ENCODE data around the gene SORCS3.

SORCS3 gene

DNA sequence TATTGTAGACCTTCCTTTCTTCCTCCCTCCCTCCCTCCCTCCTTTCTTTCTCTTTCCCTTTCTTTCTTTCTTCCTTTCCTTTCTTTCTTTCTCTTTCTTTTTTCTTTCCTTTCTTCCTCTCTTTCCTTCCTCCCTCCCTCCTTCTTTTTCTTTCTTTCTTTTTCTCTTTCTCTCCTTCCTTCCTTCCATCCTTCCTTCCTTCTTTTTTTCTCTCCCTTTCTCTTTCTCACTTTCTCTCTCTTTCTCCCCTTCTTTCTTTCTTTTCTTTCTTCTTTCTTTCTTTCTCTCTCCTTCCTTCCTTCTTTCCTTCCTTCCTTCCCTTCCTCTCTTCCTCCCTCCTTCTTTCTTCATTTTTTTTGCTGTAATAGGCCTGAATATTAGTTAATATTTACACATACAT lies 638.0 kb downstream of the SORCS3 start:
- no peak overlapping the region for H3K4me3 ChIP-seq (ENCODE audit: low read depth in 1 of 2, low read length in 2 of 2)

DNA sequence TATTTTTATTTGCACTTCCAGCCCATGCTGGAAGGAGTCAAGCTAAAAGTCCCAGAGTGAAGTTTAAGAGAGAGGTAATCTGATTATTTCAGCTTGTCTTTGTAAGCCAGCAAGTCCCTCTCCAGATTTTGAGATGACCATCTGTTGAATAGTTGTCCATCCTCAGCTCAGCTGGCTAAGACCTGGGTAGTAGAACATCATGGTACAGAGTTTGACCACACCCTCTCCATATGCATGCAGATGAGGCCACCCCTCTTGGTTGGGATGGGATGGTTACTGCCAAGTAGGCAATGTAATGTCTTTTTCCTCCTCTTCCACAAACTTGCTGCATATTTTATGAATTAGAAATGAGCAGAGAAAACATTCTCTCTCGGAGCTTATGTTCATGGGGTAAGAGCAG lies 639.8 kb downstream of the SORCS3 start:
- Histone ChIP-seq H3K27me3 (ENCODE audit: control insufficient read depth in 1 of 2, insufficient read depth in 2 of 2, low read length in 2 of 2) (no peaks in the 10 kb centered on the region), H3K4me1 (ENCODE audit: insufficient read depth, low read length) (peaks cover 13% of the 10 kb centered on the region), H3K4me3 (ENCODE audit: low read depth in 1 of 2, low read length in 2 of 2) (no peak overlapping the region), H3K9ac (ENCODE audit: low read length) (no peak overlapping the region), H3K9me3 (ENCODE audit: low read length) (no peaks in the 10 kb centered on the region), H3K27ac (ENCODE audit: low read depth, low read length) (no peak overlapping the region), H3K36me3 (ENCODE audit: insufficient read depth, low read length) (no peaks in the 10 kb centered on the region)

More for the DNA sequence above, 638.0 kb downstream of the SORCS3 start:
- Histone ChIP-seq H3K9ac (ENCODE audit: low read length) (no peak overlapping the region), H3K9me3 (ENCODE audit: low read length) (no peaks in the 10 kb centered on the region), H3K27ac (ENCODE audit: low read depth, low read length) (no peak overlapping the region), H3K4me1 (ENCODE audit: insufficient read depth, low read length) (peaks cover 4% of the 10 kb centered on the region), H3K27me3 (ENCODE audit: control insufficient read depth in 1 of 2, insufficient read depth in 2 of 2, low read length in 2 of 2) (no peaks in the 10 kb centered on the region), H3K36me3 (ENCODE audit: insufficient read depth, low read length) (no peaks in the 10 kb centered on the region)

DNA sequence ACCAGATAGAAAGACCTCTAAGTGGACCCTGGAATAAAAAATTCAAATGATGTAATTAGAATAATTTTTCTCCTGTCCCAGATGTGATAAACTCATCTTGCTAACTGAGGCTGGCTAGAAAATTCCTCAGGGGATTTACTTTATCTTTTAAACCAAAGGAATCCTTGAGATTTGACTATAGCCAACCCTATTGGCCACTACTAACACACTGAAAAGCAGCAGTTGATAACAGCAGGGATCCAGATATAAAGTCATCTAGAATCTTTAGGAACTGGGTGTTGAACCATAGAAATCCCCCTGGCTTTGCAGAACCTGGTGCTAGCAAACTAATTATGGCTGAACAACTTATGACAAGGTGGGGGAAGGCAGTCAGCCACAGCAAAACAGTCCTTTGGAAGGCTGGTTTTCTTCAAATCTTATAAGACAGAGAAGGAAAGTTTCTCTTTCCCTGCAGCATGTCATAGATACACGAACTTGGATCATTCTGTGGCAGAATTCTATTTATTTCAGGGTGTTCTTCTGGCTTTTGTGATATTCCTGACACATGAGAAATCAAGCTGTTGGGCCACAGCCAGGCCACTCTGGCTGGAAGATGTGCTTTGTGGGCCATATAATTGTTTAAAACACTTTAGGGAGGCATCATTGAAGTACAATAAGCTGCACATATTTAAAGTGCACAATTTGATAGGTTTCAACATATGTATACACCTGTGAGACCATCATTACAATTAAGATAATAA lies 643.6 kb downstream of the SORCS3 start:
- Histone ChIP-seq H3K9ac (ENCODE audit: low read length) (no peak overlapping the region), H3K36me3 (ENCODE audit: insufficient read depth, low read length) (no peaks in the 10 kb centered on the region), H3K9me3 (ENCODE audit: low read length) (no peaks in the 10 kb centered on the region), H3K4me3 (ENCODE audit: low read depth in 1 of 2, low read length in 2 of 2) (no peak overlapping the region), H3K4me1 (ENCODE audit: insufficient read depth, low read length) (peaks cover 13% of the 10 kb centered on the region), H3K27me3 (ENCODE audit: control insufficient read depth in 1 of 2, insufficient read depth in 2 of 2, low read length in 2 of 2) (no peaks in the 10 kb centered on the region), H3K27ac (ENCODE audit: low read depth, low read length) (no peak overlapping the region)

DNA sequence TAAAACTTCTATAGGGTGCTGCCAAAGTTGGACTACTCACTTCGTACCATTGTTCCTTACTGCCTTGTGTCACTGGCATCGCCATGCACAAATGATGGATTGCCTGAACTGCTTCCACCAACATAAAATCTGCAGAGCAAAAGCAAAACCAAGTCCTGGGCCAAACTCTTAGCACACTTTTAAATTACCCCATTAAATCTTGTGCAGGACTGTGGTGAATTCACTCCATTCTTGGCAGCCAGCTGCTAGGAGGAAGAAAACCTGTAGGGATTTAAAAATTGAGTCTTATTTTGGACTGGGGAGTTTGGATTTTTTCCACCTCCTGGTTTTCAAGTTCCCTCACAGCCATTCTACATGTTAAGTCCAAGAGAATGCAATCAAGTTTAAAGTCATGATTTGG lies 646.9 kb downstream of the SORCS3 start:
- Histone ChIP-seq H3K27me3 (ENCODE audit: control insufficient read depth in 1 of 2, insufficient read depth in 2 of 2, low read length in 2 of 2) (no peaks in the 10 kb centered on the region), H3K4me3 (ENCODE audit: low read depth in 1 of 2, low read length in 2 of 2) (peak overlapping the region in 1 of 2 donors; percentile 47), H3K36me3 (ENCODE audit: insufficient read depth, low read length) (no peaks in the 10 kb centered on the region), H3K9me3 (ENCODE audit: low read length) (no peaks in the 10 kb centered on the region), H3K9ac (ENCODE audit: low read length) (no peak overlapping the region), H3K4me1 (ENCODE audit: insufficient read depth, low read length) (peaks cover 13% of the 10 kb centered on the region), H3K27ac (ENCODE audit: low read depth, low read length) (no peak overlapping the region)

DNA sequence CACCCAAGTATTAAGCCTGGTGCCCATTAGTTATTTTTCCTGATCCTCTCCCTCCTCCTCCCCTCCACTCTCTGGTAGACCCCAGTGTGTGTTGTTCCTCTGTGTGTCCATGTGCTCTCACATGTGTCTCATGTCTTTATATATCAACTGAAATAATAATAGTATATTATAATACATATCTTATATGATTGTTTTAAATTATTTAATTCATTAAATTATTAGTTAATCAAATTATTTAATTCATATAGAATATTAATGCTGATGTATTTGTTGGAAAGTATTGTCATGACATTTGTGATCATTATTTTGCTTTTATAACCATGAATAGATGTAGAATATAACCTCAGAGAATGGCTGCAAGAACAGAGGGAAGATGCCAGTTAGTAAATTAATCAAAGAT lies 647.5 kb downstream of the SORCS3 start:
- Histone ChIP-seq H3K4me1 (ENCODE audit: insufficient read depth, low read length) (peaks cover 13% of the 10 kb centered on the region), H3K9me3 (ENCODE audit: low read length) (no peaks in the 10 kb centered on the region), H3K27ac (ENCODE audit: low read depth, low read length) (no peak overlapping the region), H3K9ac (ENCODE audit: low read length) (no peak overlapping the region), H3K27me3 (ENCODE audit: control insufficient read depth in 1 of 2, insufficient read depth in 2 of 2, low read length in 2 of 2) (no peaks in the 10 kb centered on the region), H3K36me3 (ENCODE audit: insufficient read depth, low read length) (no peaks in the 10 kb centered on the region), H3K4me3 (ENCODE audit: low read depth in 1 of 2, low read length in 2 of 2) (no peak overlapping the region)

DNA sequence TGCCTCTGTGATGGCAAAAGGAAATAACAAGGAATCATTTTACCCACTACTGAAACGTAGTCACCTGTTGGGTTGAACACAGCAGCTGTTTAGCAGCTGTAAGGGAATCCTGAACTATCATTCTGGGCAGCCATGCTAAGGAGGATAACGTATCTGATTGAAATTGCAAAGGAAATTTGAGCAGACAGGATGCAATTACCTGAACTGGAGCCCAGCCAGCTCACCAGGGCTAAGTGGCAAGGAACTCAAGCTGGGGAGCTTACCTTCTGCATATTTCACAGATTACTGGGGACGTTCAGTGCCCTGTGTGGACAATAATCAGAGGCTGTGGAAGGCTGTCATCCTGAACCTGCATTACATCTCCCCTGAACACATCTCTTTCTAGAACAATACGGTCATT lies 650.5 kb downstream of the SORCS3 start:
- Histone ChIP-seq H3K27ac (ENCODE audit: low read depth, low read length) (no peak overlapping the region), H3K27me3 (ENCODE audit: control insufficient read depth in 1 of 2, insufficient read depth in 2 of 2, low read length in 2 of 2) (no peaks in the 10 kb centered on the region)

DNA sequence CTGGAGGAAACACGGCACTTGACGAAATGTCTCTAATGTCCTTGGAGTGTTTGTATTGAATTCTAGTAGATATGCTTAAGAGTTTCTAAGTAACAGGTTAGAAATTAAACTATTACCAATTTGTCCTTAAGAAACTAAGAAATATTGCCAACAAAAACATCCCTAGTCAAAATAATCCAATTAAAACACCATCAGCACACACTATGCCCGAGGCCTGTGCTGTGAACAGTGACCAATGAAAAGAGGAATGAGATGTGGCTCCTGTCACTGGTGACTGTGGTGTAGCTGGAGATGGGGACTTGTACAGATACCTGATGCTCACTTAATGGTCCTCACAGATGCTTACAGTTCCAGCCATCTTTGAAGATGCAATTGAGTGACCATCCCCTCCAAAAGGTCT lies 651.1 kb downstream of the SORCS3 start:
- Histone ChIP-seq H3K4me3 (ENCODE audit: low read depth in 1 of 2, low read length in 2 of 2) (no peak overlapping the region), H3K9me3 (ENCODE audit: low read length) (no peaks in the 10 kb centered on the region), H3K9ac (ENCODE audit: low read length) (no peak overlapping the region), H3K4me1 (ENCODE audit: insufficient read depth, low read length) (no peaks in the 10 kb centered on the region), H3K36me3 (ENCODE audit: insufficient read depth, low read length) (no peaks in the 10 kb centered on the region), H3K27ac (ENCODE audit: low read depth, low read length) (no peak overlapping the region), H3K27me3 (ENCODE audit: control insufficient read depth in 1 of 2, insufficient read depth in 2 of 2, low read length in 2 of 2) (no peaks in the 10 kb centered on the region)

More for the DNA sequence above, 650.5 kb downstream of the SORCS3 start:
- Histone ChIP-seq H3K4me1 (ENCODE audit: insufficient read depth, low read length) (no peaks in the 10 kb centered on the region), H3K36me3 (ENCODE audit: insufficient read depth, low read length) (no peaks in the 10 kb centered on the region), H3K9ac (ENCODE audit: low read length) (no peak overlapping the region), H3K9me3 (ENCODE audit: low read length) (no peaks in the 10 kb centered on the region), H3K4me3 (ENCODE audit: low read depth in 1 of 2, low read length in 2 of 2) (no peak overlapping the region)

Data from muscle layer of colon (tissue), 2 donors.